Measurements from ENCODE around the gene LSAMP.

- no peak for TF ChIP-seq HNRNPH1 (optimal IDR thresholded peaks at IDR 0.05; ENCODE audit: low read depth, low read length)
- no peak for TF ChIP-seq JUNB (CRISPR knock-in tag; conservative IDR thresholded peaks at IDR 0.05)
Measured at GRCh38 chr3:116298151-116298550, 147.1 kb downstream of the LSAMP start.
